HepG2 (cell line): Measurements from ENCODE around the gene KNG1. TPM values are rescaled to one million over a fixed set of nuclear protein-coding genes. Genes with fewer than 3 reads are reported as not detected.

Experiments used
- CBX2 ChIP-seq, 2 experiments: fragments of 200-600 bp in 1 of 2; sonication (generic); formaldehyde crosslinking in 1 of 2; IDR thresholded peaks; 2 replicates each; pipeline versions ENCODE4 v1.7.0 to v1.8.1; 2018 to 2022; ENCODE audit warnings: low read depth in 2 of 2, low read length in 1 of 2, mild to moderate bottlenecking in 1 of 2, missing genetic modification reagents in 1 of 2
- ELF3 ChIP-seq: IDR thresholded peaks from 2 replicates; pipeline ENCODE4 v1.6.1; 2016; ENCODE audit warnings: missing genetic modification reagents, missing compliant biosample characterization
- FOXA1 ChIP-seq, 2 experiments: fragments of 450-650 bp in 1 of 2; sonication (generic) in 1 of 2; formaldehyde crosslinking in 1 of 2; IDR thresholded peaks; 2 replicates each; pipeline versions ENCODE4 v1.4.0 to v1.6.1; 2016 to 2020; ENCODE audit warnings: missing genetic modification reagents in 1 of 2
- HMG20B ChIP-seq: conservative IDR thresholded peaks from 2 replicates; pipeline ENCODE4 v1.6.1; 2016; ENCODE audit warnings: missing genetic modification reagents, missing compliant biosample characterization
- HOXA9 ChIP-seq: sonication (generic); formaldehyde crosslinking; IDR thresholded peaks from 2 replicates; pipeline ENCODE4 v1.8.1; 2022; ENCODE audit warnings: missing genetic modification reagents, mild to moderate bottlenecking, moderate library complexity, borderline replicate concordance
- NBN ChIP-seq: fragments of 450-650 bp; conservative IDR thresholded peaks from 2 replicates; pipeline ENCODE4 v1.6.1; 2017
- NFKB2 ChIP-seq: sonication (generic); formaldehyde crosslinking; IDR thresholded peaks from 2 replicates; pipeline ENCODE4 v1.4.0; 2020; ENCODE audit warnings: missing genetic modification reagents, borderline replicate concordance
- NR2F1 ChIP-seq, 2 experiments: fragments of 450-650 bp in 1 of 2; formaldehyde crosslinking in 1 of 2; IDR thresholded peaks; 2 replicates each; pipeline versions ENCODE4 v1.5.0 to v1.6.1; 2016 to 2020; ENCODE audit warnings: mild to moderate bottlenecking in 1 of 2, missing compliant biosample characterization in 1 of 2, missing genetic modification reagents in 1 of 2, moderate library complexity in 1 of 2
- REL ChIP-seq: sonication (generic); formaldehyde crosslinking; conservative IDR thresholded peaks from 2 replicates; pipeline ENCODE4 v1.8.0; 2022; ENCODE audit warnings: mild to moderate bottlenecking, missing genetic modification reagents, moderate library complexity
- SOX5 ChIP-seq: IDR thresholded peaks from 2 replicates; pipeline ENCODE4 v1.6.1; 2016; ENCODE audit warnings: borderline replicate concordance
- ZFP37 ChIP-seq: sonication (generic); formaldehyde crosslinking; IDR thresholded peaks from 2 replicates; pipeline ENCODE4 v1.4.0; 2020; ENCODE audit warnings: missing genetic modification reagents, borderline replicate concordance
- ZNF333 ChIP-seq: sonication (generic); formaldehyde crosslinking; IDR thresholded peaks from 2 replicates; pipeline ENCODE4 v1.4.0; 2020; ENCODE audit warnings: mild to moderate bottlenecking, missing genetic modification reagents, borderline replicate concordance
- ZNF367 ChIP-seq: sonication (generic); formaldehyde crosslinking; IDR thresholded peaks from 2 replicates; pipeline ENCODE4 v1.4.0; 2020; ENCODE audit warnings: missing genetic modification reagents, borderline replicate concordance
- polyA plus RNA-seq, 8 experiments: library from polyadenylated mRNA; depleted of rRNA in 3 of 8; stranded (reverse) in 7 of 8; unstranded in 1 of 8; fragments of >200 nt; fragmentation: Illumina TruSeq in 4 of 8; extraction: Trizol in 4 of 8; gene quantifications; 2 replicates each; pipeline versions ENCODE4 v1.2.1 to v1.2.3, GENCODE V29; 2011 to 2016; ENCODE audit warnings: low read depth in 4 of 8, missing spikeins in 1 of 8, mixed read lengths in 1 of 8; ENCODE audit not compliant: insufficient read depth in 1 of 8
- total RNA-seq, 5 experiments: library from RNA; depleted of rRNA; stranded (reverse); fragments of >200 nt; fragmentation: Illumina TruSeq; extraction: Trizol; gene quantifications; 2 replicates each; pipeline ENCODE4 v1.2.3, GENCODE V29; 2016; ENCODE audit warnings: low read depth in 1 of 5
- TF ChIP-seq, protein P1 (sequence below): sonication (generic); formaldehyde crosslinking; IDR thresholded peaks from 2 replicates; pipeline ENCODE4 v1.8.0; 2022; ENCODE audit warnings: missing genetic modification reagents, mild to moderate bottlenecking, inconsistent platforms, borderline replicate concordance
- TF ChIP-seq, protein P2 (sequence below): sonication (generic); formaldehyde crosslinking; IDR thresholded peaks from 2 replicates; pipeline ENCODE4 v1.4.0; 2020; ENCODE audit warnings: mild to moderate bottlenecking, missing genetic modification reagents
- TF ChIP-seq, protein P3 (sequence below): sonication (generic); formaldehyde crosslinking; IDR thresholded peaks from 2 replicates; pipeline ENCODE4 v1.5.0; 2020; ENCODE audit warnings: missing genetic modification reagents
- TF ChIP-seq, protein P4 (sequence below): sonication (generic); formaldehyde crosslinking; IDR thresholded peaks from 2 replicates; pipeline ENCODE4 v1.8.0; 2022; ENCODE audit warnings: mild to moderate bottlenecking, missing genetic modification reagents; ENCODE audit not compliant: insufficient replicate concordance
- TF ChIP-seq, protein P5 (sequence below): IDR thresholded peaks from 2 replicates; pipeline ENCODE4 v1.4.0; 2020; ENCODE audit warnings: mild to moderate bottlenecking, missing genetic modification reagents

KNG1 gene
- total and polyA plus RNA-seq, 2 of the 13 experiments (the other 11 are each of a cell fraction or from before 2014, with no cell fraction given) = 6.5 to 7.0 TPM

DNA sequence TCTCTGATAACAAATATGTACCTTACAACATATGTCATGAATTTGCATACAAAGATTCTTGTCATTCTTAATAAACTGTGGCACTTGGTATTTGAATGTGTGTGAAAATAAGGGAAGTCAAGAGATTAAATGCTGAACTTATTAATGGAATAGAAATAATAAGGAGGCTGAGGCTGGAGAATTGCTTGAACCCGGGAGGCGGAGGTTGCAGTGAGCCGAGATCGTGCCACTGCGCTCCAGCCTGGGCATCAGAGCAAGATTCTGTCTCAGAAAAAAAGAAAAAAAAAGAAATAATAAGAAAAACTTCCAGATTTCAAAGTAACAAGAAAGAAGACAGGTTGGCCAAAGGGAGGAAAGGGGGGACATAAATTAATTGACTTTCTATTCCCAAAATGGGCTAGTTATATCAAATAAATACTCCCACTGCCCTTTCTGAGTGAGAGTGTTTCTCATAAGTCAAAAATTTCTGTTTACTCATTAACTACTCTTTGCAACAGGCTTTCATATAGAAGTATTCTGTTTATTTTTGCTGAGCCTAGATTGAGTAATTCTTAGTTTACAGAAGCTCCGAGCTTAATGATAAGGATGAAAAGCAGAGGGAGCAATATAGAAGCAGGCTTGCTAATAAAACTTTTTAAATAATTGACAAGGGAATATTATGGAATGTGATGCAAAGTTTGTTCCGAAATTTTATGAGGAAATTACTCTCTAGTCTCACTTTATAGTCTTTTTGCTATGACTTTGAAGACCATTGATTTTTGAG is 25.6 kb downstream of the KNG1 start (continued):
- TF ChIP-seq, protein P1, sequence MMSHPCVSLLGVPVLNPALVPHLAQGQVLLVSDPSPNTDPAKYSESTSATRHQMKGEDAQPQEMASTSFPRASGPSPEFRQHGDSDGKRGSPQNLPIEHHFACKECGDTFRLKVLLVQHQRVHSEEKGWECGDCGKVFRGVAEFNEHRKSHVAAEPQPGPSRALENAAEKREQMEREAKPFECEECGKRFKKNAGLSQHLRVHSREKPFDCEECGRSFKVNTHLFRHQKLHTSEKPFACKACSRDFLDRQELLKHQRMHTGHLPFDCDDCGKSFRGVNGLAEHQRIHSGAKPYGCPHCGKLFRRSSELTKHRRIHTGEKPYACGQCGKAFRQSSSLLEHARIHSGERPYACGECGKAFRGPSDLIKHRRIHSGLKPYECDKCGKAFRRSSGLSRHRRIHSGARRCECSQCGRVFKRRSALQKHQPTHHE (CRISPR knock-in tag) = no peak
- TF ChIP-seq, protein P2, sequence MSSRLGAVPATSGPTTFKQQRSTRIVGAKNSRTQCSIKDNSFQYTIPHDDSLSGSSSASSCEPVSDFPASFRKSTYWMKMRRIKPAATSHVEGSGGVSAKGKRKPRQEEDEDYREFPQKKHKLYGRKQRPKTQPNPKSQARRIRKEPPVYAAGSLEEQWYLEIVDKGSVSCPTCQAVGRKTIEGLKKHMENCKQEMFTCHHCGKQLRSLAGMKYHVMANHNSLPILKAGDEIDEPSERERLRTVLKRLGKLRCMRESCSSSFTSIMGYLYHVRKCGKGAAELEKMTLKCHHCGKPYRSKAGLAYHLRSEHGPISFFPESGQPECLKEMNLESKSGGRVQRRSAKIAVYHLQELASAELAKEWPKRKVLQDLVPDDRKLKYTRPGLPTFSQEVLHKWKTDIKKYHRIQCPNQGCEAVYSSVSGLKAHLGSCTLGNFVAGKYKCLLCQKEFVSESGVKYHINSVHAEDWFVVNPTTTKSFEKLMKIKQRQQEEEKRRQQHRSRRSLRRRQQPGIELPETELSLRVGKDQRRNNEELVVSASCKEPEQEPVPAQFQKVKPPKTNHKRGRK (CRISPR knock-in tag) = no peak
- TF ChIP-seq ZNF367 (CRISPR knock-in tag) = no peak
- TF ChIP-seq, protein P3, sequence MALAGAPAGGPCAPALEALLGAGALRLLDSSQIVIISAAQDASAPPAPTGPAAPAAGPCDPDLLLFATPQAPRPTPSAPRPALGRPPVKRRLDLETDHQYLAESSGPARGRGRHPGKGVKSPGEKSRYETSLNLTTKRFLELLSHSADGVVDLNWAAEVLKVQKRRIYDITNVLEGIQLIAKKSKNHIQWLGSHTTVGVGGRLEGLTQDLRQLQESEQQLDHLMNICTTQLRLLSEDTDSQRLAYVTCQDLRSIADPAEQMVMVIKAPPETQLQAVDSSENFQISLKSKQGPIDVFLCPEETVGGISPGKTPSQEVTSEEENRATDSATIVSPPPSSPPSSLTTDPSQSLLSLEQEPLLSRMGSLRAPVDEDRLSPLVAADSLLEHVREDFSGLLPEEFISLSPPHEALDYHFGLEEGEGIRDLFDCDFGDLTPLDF (CRISPR knock-in tag) = no peak
- no peak for TF ChIP-seq REL
- peak; percentile 42; the same call in 1 of the 2 replicates for TF ChIP-seq ELF3 (CRISPR knock-in tag)
- TF ChIP-seq, protein P4, sequence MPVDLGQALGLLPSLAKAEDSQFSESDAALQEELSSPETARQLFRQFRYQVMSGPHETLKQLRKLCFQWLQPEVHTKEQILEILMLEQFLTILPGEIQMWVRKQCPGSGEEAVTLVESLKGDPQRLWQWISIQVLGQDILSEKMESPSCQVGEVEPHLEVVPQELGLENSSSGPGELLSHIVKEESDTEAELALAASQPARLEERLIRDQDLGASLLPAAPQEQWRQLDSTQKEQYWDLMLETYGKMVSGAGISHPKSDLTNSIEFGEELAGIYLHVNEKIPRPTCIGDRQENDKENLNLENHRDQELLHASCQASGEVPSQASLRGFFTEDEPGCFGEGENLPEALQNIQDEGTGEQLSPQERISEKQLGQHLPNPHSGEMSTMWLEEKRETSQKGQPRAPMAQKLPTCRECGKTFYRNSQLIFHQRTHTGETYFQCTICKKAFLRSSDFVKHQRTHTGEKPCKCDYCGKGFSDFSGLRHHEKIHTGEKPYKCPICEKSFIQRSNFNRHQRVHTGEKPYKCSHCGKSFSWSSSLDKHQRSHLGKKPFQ = no peak
- 0 out of 4 replicates have a peak, but pooled peaks of 1 of the 2 experiments have one; percentile 19 for TF ChIP-seq NR2F1 (CRISPR knock-in tag; IDR thresholded peaks at IDR 0.05)
- no peak for TF ChIP-seq FOXA1 (IDR thresholded peaks at IDR 0.05)
- TF ChIP-seq FOXA1 (CRISPR knock-in tag; IDR thresholded peaks at IDR 0.05) = peak; percentile 83
- TF ChIP-seq SOX5 (CRISPR knock-in tag) = peak; percentile 68; the same call in 1 of the 2 replicates
- TF ChIP-seq, protein P5, sequence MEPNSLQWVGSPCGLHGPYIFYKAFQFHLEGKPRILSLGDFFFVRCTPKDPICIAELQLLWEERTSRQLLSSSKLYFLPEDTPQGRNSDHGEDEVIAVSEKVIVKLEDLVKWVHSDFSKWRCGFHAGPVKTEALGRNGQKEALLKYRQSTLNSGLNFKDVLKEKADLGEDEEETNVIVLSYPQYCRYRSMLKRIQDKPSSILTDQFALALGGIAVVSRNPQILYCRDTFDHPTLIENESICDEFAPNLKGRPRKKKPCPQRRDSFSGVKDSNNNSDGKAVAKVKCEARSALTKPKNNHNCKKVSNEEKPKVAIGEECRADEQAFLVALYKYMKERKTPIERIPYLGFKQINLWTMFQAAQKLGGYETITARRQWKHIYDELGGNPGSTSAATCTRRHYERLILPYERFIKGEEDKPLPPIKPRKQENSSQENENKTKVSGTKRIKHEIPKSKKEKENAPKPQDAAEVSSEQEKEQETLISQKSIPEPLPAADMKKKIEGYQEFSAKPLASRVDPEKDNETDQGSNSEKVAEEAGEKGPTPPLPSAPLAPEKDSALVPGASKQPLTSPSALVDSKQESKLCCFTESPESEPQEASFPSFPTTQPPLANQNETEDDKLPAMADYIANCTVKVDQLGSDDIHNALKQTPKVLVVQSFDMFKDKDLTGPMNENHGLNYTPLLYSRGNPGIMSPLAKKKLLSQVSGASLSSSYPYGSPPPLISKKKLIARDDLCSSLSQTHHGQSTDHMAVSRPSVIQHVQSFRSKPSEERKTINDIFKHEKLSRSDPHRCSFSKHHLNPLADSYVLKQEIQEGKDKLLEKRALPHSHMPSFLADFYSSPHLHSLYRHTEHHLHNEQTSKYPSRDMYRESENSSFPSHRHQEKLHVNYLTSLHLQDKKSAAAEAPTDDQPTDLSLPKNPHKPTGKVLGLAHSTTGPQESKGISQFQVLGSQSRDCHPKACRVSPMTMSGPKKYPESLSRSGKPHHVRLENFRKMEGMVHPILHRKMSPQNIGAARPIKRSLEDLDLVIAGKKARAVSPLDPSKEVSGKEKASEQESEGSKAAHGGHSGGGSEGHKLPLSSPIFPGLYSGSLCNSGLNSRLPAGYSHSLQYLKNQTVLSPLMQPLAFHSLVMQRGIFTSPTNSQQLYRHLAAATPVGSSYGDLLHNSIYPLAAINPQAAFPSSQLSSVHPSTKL = peak; percentile 92
- TF ChIP-seq NFKB2 (CRISPR knock-in tag) = no peak
- no peak for TF ChIP-seq CBX2 (IDR thresholded peaks at IDR 0.05; ENCODE audit: low read depth, low read length)
- no peak for TF ChIP-seq CBX2 (CRISPR knock-in tag; IDR thresholded peaks at IDR 0.05; ENCODE audit: low read depth)
- TF ChIP-seq ZFP37 (CRISPR knock-in tag) = no peak
- TF ChIP-seq HOXA9 = no peak
- no peak for TF ChIP-seq ZNF333 (CRISPR knock-in tag)
- no peak for TF ChIP-seq HMG20B (CRISPR knock-in tag)
- no peak for TF ChIP-seq NBN
